ENCODE results near the gene LYRM9.
"Not testable (repeated sequence)": the region's sequence is repeated elsewhere in the genome, so short reads cannot be mapped to it uniquely, and the experiment has no call there.

LYRM9 gene

GRCh38 chr17:27892866-27893769, at the start of gene LYRM9:
TSS of gene LYRM9 (minus strand) at chr17:27893365. CDS start at chr17:27882694, 10,671 bp downstream.
- DNase-seq (ENCODE audit: low read depth in 2 of 2): peak; percentile 88 to 90

- DNase-seq (ENCODE audit: low read depth in 2 of 2): no peak
Observed at GRCh38 chr17:27940503-27941428, 47.6 kb upstream of the LYRM9 start.

GRCh38 chr17:27939474-27940465, 46.6 kb upstream of the LYRM9 start:
- no peak for DNase-seq (ENCODE audit: low read depth in 2 of 2)

GRCh38 chr17:27938864-27939263, 45.7 kb upstream of the LYRM9 start:
- no peak for DNase-seq (ENCODE audit: low read depth in 2 of 2)

- DNase-seq (ENCODE audit: low read depth in 2 of 2): no peak
Observed at GRCh38 chr17:27938241-27938640, 45.1 kb upstream of the LYRM9 start.

- no peak for DNase-seq (ENCODE audit: low read depth in 2 of 2)
Observed at GRCh38 chr17:27937025-27937546, 43.9 kb upstream of the LYRM9 start.

GRCh38 chr17:27930000-27930399, 36.8 kb upstream of the LYRM9 start:
- no peak for DNase-seq (ENCODE audit: low read depth in 2 of 2)

GRCh38 chr17:27928587-27928986, 35.4 kb upstream of the LYRM9 start:
- DNase-seq (ENCODE audit: low read depth in 2 of 2): no peak

GRCh38 chr17:27927781-27928180, 34.6 kb upstream of the LYRM9 start:
- no peak for DNase-seq (ENCODE audit: low read depth in 2 of 2)

- DNase-seq (ENCODE audit: low read depth in 2 of 2): no peak
Observed at GRCh38 chr17:27921599-27921998, 28.4 kb upstream of the LYRM9 start.

GRCh38 chr17:27921077-27921476, 27.9 kb upstream of the LYRM9 start:
- DNase-seq (ENCODE audit: low read depth in 2 of 2): no peak

- DNase-seq (ENCODE audit: low read depth in 2 of 2): no peak
Observed at GRCh38 chr17:27920569-27920968, 27.4 kb upstream of the LYRM9 start.

- no peak for DNase-seq (ENCODE audit: low read depth in 2 of 2)
Observed at GRCh38 chr17:27919079-27919478, 25.9 kb upstream of the LYRM9 start.

GRCh38 chr17:27918498-27918897, 25.3 kb upstream of the LYRM9 start:
- DNase-seq (ENCODE audit: low read depth in 2 of 2): no peak

GRCh38 chr17:27917000-27917399, 23.8 kb upstream of the LYRM9 start:
- DNase-seq (ENCODE audit: low read depth in 2 of 2): no peak

- DNase-seq (ENCODE audit: low read depth in 2 of 2): no peak
Observed at GRCh38 chr17:27915709-27916108, 22.5 kb upstream of the LYRM9 start.

GRCh38 chr17:27914382-27914781, 21.2 kb upstream of the LYRM9 start:
- DNase-seq (ENCODE audit: low read depth in 2 of 2): no peak

- no peak for DNase-seq (ENCODE audit: low read depth in 2 of 2)
Observed at GRCh38 chr17:27912964-27913363, 19.8 kb upstream of the LYRM9 start.

GRCh38 chr17:27912299-27912698, 19.1 kb upstream of the LYRM9 start:
- not testable (repeated sequence) for DNase-seq (ENCODE audit: low read depth in 2 of 2)

GRCh38 chr17:27907976-27908558, 14.9 kb upstream of the LYRM9 start:
- DNase-seq (ENCODE audit: low read depth in 2 of 2): no peak

- DNase-seq (ENCODE audit: low read depth in 2 of 2): no peak
Observed at GRCh38 chr17:27906623-27907022, 13.5 kb upstream of the LYRM9 start.
